NCI-H1930 (cell line): Measurements from ENCODE around the gene EYS.
"Not testable (repeated sequence)": the region's sequence is repeated elsewhere in the genome, so short reads cannot be mapped to it uniquely, and the experiment has no call there.

Experiments used
- DNase-seq, 2 experiments: peaks; one replicate each; lab custom pipeline; 2025; lab: John Stamatoyannopoulos, UW

Gene EYS

DNA sequence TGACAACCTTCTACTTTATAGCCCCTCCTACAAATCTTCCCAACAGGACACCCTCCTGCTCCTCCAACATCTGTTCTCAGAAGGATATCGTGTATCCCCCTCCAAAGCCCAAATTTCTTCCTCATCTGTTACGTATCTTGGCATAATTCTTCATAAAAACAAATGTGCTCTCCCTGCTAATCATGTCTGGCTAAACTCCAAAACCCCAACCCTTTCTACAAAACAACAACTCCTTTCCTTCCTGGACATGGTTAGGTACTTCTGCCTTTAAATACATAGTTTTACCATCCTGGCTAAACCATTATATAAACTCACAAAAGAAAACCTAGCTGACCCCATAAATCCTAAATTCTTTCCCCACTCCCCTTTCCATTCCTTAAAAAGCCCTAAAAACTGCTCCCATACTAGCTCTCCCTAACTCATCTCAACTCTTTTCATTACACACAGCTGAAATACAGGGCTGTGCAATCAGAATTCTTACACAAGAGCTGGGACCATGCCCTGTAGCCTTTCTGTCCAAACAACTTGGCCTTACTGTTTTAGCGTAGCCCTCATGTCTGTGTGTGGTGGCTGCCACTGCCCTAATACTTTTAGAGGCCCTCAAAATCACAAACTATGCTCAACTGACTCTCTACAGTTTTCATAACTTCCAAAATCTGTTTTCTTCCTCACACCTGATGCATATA lies 1753.5 kb downstream of the EYS start:
- not testable (repeated sequence) for DNase-seq

- DNase-seq: no peak
These were observed 1759.1 kb downstream of the EYS start for GRCh38 chr6:63947792-63948529.

DNA sequence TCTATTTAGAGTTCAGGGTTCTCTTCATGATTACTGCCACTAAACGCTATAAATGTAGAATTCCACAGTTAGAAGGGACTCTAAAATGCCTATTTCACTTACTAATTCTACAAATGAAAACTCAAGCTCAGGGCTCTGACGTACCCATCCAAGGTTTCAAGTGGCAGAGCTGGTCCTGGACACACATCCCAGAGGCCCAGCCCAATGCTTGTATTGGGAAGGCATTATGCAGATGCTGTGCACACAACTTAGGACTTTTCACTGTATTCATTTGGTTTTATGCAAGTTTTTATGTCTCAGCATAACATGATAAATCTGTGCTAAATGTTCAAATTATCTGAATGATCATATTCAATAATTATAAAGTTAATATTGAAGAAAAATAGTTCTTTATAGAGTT lies 1761.0 kb downstream of the EYS start:
- DNase-seq: no peak

DNA sequence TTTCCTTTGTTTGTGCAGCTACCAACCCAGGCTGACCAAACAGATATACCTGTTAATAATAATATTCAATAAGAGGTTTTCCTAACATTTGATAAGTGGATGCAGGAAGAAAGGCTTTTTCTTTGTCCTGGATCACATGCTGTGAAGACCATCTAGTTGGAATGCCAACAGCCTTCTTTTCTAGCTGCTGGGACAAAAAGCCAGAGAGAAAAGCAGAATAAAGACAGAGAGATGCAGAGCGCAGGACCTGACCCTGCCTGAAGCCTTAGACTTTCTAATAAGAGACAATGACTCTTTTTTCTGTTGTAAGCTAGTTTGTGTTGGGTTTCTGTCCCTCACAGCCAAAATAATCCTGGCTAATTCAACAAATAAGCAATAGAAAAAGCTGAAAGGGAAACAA lies 1763.2 kb downstream of the EYS start:
- DNase-seq: no peak

DNA sequence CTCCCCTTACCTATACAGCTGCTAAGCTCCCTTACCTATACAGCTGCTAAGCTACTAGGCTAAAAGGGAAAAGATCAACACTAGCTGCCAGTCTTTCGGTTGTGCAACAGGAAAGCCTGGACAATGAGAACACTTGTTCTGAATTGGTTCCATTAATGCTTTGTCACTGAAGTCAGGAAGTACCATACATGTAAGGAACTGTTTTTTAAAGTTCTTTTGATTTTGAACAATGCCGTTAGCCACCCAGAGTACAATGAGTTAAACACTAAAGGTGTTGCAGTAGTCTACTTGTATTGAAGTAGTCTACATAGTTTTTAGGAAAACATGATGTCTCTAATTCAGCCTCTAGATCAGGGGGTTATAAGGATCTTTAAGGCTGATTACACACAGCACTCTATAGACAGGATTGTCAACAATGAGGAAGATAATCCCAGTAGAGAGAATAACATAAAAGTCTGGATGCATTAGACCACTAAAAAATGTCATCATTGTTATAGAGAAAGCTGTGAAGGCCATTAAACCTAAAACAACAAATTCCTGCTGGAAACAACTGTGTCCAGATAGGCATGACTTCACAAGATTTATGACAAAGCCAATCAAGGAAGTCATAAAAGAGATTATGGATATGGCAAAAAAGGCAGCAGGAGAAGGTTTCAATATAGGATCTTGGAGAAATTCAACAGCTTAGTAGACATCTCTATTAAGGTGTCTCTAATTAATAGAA lies 1765.1 kb downstream of the EYS start:
- no peak for DNase-seq

GRCh38 chr6:63940056-63940455 lies 1767.0 kb downstream of the EYS start:
- DNase-seq: no peak

DNA sequence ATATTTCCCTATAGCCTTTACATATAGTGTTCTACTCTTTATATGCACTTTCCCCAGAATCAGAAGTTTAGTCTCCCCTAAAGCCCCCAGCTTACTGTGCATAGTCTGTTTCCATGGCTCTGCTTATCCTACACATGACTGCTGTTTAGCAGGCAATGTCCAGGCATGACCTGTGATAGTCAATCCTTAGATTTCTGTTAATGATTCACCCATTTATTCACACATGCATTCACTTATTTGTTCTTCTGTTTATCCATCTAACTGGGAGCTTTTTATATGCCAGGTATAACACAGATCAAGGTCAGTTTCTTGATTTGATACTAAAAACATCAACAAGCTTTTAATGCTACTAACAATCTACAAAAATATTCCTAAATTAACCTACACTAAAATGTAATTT lies 1770.6 kb downstream of the EYS start:
- no peak for DNase-seq

DNA sequence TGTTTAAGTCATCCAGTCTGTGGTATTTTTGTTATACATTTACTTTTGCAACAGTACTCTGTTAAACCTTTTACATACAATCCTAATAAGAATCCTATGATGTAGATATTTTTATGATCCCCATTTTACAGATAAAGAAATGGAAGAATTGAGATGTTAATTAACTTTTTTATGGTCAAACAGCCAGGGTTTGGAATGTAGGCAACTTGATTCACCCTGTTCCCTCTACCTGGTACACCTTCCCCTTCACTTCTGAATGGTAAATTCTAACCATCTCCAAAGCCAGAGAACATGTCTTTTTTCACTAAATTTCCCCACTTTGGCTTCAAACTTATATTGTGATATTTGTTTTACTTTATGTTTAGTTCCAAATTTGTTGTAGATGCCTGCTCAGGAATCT lies 1771.3 kb downstream of the EYS start:
- DNase-seq: no peak

- DNase-seq: not testable (repeated sequence)
These were observed 1773.1 kb downstream of the EYS start for GRCh38 chr6:63933948-63934347.

DNA sequence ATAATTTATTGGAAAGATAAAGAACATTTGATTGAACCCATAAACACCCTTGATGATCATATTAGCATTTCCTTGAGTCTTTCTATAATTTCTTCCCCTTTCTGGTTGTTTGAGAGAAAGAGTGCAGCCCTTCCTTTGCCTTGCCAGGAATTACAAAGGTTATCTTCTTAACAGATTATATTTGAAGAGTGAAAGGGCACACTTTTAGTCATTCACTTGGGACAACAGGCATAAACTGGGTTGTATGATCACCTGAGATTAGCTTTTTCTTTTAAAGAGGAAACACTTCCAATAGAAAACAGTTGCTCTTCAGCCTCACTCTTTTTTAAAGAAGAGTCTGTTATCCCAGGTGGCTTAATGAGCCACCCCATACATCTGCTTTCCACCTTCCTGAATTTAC lies 1776.2 kb downstream of the EYS start:
- DNase-seq: no peak

DNA sequence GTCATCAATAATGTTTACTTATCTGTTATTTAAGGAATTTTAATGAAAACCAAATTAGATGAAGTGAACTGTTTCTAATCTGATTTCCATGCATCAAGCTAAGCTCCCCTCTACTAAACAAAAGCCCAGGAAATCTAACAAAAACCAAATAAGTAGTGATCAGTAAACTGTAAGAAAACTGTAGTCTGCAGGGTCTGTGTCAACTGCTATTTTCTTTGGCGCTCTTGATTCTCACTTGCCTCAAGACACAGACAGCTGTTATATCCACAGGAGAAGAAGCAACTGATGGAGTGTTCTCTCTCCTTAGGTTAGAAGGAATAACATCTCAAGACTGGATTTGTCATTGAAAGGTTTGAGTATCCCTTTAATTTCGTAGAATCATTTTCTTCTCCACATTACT lies 1777.9 kb downstream of the EYS start:
- DNase-seq: no peak

- DNase-seq: no peak
These were observed 1778.4 kb downstream of the EYS start for GRCh38 chr6:63928613-63929012.

GRCh38 chr6:63926950-63927927 lies 1779.8 kb downstream of the EYS start:
- DNase-seq: no peak

DNA sequence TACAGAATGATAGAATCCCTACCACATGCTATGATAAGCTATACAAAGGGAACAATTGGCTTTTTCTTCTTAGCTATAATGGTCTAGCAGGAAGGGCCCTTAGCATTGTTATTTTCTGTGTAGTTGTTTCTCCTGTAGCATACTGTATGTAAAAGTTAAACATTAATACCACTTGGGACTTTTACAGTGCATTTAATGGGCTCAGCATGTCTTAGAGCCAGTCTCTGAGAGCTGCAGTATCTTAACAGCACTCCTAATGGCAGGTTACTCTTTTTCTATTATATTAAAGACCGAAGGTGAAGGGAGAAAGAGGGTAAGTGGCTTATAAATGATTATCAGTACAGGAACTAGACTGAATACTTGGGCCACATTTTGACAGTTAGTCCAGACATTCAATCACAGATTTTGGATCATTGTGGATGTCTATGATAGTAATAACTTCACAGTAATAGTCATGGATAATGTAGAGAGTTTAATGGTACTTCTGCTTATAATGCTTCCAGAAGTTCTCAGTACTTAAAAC lies 1780.7 kb downstream of the EYS start:
- DNase-seq: no peak

DNA sequence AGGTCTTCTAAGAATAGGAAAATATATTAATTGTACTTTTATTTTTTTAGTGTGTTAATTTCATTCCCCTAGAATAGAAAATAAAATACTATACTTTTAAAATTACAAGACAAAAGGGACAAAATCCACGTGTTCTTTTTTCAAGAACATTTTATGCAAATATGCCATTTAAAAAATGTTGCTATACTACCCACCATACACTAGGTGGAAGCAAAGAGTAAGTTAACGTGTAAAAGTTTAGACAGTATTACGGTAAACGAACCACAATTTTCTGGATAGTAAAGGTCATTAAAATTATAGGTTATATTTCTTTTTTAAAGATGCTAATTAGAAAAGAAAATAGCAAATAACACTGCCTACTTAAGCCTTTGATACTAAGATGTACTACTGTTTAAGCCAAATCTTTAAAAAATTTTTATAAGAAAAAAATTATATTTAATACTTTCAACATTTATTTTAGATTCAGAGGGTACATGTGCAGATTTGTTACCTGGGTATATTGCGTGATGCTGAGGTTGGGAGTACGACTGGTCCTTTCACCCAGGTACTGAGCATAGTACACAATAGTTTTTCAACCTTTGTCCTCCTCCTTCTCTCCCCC lies 1783.8 kb downstream of the EYS start:
- peak; percentile 7 to 35 for DNase-seq

- no peak for DNase-seq
These were observed 1787.4 kb downstream of the EYS start for GRCh38 chr6:63919556-63920110.

DNA sequence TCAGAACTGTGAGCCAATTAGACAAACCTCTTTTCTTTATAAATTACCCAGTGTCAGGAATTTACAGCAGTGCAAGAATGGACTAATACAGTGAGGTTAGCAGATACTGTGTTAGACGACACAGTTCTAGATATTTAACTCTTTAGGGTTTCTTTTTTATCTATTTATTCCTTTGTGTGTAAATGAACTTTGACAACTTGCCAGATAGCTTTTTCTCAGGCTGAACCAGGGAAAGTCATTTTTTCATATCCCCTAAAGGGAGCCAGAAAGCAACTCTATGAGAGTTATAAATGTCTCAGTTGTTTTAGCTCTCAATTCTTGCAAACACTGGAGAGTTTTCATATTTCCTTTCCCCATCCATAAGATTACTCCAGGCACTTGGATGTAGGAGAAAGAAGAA lies 1794.1 kb downstream of the EYS start:
- DNase-seq: no peak

DNA sequence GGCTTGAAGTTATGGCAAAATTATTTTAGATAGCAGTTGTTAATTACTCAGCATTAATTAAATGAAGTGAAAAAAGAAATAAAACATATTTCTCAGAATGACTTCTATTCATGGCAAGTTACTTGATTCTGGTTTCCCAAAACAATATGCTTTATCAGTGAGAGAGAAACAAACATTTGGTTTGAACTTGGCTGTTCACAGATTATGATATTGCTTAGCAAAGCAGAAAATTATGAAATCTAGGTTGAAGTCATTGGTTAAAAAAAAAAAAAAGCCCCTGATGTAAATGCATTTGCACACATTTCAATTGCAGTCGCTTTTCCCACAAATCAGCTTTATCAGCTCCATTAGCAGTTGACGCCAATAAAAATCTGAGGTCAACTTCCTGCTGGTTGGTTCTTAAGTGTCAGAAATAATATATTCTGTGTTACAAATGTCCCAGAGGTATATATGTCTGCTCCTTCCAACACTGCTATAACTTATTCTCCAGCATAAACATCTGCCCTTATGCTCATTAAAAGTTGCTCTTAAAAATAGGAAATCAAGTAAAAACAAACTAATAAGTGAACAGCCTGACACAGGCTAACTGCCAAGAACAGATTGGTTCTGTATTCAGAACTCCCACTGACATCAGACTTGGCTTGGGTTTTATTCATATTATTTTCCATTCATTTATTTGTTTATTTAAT lies 1796.0 kb downstream of the EYS start:
- no peak for DNase-seq

DNA sequence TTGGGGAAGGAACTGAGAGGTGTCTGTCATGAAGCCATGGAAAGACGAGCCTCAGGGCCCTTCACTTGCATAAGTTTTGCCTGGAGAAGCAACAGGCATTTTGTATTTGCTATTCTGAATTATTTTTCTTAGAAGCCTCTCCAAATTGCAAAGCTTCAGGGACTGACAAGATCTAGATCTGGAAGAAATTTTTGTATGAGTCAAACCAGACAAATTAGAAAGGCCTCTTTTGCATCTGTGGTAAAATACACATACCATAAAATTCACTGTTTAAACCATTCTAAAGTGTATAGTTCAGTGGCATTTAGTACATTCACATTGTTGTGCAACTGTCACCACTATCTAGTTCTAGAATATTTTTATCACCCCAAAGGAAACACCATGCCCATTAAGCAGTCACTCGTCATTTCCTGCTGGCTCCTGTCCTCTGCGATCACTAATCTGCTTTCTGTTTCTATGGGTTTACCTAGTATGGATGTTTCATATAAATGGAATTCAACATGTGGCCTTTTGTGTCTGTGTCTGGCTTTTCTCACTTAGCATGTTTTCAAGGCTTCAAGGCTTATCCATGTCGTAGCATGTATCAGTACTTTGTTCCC lies 1802.3 kb downstream of the EYS start:
- DNase-seq: no peak

- DNase-seq: no peak
These were observed 1807.5 kb downstream of the EYS start for GRCh38 chr6:63899550-63899949.
